DMS53 (cell line): ENCODE results near the gene LATS1.

ENCODE experiments used
- DNase-seq: peaks from one replicate; lab custom pipeline; 2025; lab: John Stamatoyannopoulos, UW

The LATS1 gene

DNA sequence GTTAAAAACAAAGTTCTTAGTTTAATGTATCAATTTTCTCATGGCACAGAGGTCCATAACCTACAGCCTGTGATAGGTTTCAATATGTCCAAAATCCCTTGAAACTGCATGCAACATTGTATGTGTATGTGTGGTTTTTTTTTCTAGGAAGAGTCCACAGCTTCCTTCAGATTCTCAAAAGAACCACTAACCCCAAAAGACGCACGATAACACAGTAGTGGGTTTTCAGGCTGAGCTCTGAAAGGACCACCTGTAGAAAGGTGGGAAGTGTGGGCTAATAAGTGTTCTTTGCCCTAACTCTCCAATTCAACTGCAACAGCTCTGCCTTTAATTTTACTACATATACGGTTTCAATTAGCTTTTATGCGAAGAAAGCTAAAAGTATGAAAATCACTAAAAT, 57.9 kb downstream of the LATS1 start:
- DNase-seq = no peak

DNA sequence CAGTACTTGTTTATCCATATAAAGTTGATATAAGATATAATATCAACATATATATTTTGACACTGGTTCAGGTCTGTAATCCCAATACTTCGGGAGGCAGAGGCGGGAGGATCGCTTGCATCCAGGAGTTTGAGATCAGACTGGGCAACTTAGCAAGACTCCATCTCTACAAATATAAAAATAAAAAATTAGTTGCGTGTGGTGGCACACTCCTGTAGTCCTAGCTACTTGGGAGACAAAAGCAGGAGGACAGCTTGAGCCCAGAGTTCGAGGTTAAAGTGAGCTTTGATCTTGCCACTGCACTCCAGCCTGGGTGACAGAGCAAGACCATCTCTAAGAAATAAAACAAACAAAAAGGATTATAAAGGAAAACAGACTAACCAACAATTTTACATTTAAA, 60.5 kb downstream of the LATS1 start:
- DNase-seq = no peak

DNA sequence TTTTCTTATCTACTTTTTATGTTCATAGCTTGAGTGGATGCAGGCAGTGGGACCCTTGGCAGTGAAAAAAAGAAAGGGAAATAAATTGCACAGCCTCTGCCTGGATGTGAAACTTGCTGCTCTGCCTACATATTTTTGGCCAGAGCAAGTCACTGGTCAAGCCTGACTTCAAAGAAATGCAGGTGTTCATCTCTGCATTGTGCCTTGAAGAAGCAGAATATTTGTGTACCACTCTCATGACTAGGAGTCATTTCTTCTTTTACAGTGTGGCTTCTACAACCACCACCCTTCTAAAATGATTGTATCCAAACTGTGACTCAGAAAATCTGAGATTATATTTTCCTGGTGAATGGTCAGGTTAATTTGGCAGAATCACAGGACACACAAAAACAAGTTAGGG, 66.8 kb downstream of the LATS1 start:
- no peak for DNase-seq

DNA sequence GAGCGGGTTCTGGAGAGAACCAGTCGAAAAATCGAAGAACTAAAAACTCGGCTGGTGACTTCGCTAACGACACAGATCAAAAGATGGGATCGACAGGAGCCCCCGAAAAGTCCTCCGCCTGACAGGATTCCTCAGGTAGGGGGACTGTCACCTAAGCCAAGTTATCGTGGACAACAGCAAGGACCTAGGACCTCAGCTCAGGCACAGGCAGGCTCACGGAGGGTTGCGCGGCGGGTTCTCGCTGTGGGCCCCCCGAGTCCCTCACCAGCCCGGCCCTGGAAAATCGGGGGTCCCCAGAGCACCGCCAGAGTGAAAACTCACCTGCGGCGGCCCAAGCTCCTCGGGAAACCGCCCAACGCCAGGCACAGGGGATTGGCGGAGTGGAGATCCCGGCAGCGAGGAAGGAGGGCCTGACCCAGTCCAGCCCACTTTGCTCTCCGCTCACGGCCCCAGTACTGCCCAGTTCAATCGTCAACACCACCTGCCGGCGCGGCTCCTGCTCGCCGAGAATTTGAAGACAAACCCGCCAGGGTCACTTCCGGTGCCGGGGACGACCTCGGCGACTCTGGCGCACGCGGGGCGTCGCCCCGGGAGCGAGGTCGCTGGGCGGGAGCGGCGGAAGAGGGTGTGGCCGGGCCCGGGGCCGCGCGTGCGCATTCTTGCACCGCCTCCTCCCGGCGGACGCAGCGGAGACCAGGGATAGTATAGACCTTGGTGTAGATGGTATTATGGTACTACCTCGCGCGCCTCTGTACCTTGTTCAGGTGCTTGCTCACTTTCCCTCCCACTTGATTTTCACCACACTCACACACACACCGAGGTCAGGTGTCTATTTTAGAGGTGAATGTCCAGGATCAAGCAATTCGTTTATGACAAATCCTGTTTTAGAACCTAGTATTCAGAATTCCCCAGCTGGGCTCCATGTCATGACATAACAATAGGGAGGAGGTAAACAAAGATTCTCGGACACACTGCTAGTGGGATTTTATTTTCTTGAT, 69.5 kb downstream of the LATS1 start, which contains the start of gene KATNA1:
Gene KATNA1 (minus strand): TSS at position 567 of the 998 bp plus-strand sequence. CDS start 10,167 bp downstream, outside the sequence.
- peak; percentile 96 for DNase-seq

DNA sequence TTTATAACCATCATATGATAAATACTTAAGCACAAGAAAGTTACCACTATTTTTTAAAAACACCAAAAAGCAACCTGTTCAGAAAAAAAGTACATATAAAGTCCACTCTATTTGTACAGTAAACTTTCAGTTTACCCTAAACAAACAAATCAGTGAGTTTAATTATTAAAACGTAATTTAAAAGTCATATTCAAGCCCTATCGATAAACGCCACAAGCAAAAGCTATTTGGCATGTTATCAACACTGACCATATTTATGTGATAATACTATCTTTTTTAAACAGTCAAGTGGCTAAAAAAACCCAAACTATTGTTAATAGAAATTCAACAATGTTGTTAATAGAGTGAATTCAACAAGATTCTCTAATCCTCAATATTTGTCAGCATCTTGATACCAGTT, 71.3 kb downstream of the LATS1 start:
- DNase-seq = no peak

DNA sequence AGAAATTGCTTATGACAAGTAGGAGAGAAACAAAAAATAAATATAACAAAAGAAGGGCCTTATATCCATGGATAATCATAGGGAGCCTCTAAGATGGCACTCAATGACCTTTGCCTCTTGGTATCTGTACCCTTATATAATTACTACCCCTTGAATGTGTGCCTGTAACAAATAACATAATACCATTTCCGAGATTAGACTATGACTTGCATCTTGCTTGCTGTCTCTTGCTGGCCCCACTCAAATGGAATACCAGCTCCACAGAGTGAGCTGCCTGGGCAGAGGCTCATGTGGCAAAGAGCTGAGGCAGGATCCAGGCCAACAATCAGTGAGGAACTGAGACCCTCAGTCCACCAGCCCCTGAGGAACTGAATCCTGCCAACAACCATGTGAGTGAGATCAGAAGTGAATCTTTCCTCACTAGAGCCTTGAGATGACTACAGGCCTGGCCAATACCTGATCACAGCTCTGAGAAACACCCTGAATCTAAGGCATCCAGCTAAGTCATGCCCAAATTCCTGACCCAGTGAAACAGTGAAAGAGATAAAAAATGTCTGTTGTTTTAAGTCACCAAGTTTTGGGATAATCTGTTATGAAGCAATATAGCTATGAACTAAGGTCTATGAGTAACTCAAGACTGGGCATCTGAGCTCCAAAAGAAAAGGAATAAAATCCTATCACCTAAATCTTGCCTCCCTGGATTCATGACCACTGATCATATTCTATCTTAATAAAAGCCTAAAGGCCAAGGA, 74.9 kb downstream of the LATS1 start:
- no peak for DNase-seq

DNA sequence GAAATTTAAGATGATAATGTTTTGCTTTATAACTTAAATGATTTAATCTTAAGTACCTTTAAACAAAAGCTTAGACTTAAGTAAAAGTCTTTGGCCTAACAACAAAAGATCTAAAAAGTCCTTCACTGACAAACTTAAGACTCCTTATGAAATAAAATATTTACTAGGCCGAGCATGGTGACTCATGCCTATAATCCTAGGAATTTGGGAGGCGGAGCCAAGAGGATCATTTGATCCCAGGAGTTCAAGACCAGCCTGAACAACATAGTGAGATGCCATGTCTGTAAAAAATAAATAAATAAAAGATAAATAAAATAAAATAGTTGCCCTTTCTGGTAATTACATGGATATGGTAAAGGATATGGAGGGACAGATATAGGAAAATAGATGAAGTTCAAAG, 81.8 kb downstream of the LATS1 start:
- DNase-seq = no peak

DNA sequence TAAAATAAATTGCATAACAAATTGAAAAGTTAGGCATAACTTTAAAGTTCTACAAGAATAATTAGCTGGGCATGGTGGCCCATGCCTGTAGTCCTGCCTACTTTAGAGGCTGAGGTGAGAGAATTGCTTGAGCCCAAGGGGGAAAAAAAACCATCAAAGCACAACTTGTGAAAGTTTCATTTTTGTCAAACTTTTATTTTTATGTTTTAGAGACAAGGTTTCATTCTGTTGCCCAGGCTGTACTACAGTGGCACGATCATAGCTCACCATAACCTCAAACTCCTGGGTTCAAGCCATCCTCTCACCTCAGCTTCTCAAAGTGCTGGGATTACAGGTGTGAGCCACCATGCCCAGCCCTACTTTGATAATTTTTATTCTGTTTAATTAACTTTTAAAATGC, 83.6 kb downstream of the LATS1 start:
- DNase-seq = no peak

DNA sequence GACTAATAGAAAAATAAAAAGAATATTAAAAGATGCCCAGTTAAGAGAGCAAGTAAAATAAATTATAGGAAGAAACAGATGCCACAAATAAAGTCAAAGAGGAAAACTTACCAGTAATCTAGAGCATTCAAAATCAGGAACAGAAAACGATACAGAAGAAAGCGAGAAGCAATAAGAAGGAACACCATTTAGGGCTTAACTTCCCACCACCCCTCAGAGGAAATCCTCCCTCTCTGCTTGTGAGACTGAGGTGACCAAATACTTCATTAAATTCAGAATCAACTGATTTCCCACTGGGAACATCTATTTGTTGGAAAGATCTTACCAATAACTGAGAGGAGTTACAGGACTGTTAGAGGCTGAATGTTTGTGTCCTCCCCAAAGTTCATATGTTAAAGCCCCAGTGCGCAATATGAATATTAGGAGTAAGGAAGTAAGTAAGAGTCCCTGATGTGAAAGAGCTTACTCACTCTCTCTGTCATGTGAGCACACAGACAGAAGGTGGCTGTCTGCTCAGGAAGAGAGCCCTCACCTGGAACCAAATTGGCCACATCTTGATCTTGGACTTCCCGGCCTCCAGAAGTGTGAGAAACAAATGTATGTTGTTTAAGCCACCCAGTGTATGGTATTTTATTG, 88.9 kb downstream of the LATS1 start:
- peak; percentile 13 for DNase-seq

DNA sequence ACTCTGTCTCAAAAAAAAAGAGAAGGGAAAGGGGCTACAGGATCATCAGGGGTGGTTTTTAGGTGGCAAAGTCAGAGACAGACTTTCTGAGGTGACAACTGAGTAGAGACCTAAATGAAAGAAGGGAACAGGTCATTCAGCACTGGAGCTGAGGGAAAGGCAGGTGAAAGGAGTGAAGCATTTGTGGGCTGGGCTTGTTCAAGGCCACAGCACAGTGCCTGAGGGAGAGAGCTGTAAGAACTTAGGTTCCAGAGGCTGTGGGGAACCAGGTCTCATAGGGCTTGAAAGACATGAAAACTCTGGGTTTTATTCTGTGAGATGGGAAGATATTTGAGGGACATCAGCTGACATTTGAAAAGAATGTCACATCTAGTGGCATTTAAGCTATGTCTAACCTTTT, 90.2 kb downstream of the LATS1 start:
- DNase-seq = no peak

DNA sequence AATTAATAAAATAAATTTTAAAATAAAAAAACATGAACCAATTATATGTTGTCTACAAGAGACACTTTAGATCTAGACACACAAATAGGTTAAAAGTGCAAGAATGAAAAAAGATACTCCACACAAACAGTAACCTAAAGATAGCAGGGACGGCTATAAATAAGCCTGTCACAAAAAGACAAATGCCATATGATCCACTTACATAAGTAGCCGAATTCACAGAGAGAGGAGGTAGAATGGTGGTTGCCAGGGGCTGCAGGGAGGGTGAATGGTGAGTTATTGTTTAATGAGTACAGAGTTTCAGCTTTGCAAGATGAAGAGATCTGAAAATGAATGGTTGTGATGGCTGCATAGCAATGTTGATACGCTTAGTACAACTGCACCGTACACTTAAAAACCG, 102.1 kb downstream of the LATS1 start:
- no peak for DNase-seq

DNA sequence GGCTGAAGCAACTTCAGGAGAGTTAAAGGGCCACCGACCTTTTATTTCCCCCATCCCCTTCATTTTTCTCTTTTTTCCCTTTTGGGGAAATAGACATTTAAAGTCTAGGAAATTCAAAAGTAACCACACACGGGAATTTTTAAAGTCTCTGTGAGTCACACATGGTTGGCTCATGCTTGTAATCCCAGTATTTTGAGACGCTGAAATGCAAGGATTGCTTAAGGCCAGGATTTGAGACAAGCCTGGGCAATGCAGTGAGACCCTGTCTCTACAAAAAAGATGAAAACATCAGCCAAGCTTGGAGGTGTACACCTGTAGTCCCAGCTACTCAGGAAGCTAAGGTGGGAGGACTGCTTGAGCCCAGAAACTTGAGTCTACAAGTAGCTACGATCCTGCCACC, 103.6 kb downstream of the LATS1 start:
- DNase-seq = no peak

DNA sequence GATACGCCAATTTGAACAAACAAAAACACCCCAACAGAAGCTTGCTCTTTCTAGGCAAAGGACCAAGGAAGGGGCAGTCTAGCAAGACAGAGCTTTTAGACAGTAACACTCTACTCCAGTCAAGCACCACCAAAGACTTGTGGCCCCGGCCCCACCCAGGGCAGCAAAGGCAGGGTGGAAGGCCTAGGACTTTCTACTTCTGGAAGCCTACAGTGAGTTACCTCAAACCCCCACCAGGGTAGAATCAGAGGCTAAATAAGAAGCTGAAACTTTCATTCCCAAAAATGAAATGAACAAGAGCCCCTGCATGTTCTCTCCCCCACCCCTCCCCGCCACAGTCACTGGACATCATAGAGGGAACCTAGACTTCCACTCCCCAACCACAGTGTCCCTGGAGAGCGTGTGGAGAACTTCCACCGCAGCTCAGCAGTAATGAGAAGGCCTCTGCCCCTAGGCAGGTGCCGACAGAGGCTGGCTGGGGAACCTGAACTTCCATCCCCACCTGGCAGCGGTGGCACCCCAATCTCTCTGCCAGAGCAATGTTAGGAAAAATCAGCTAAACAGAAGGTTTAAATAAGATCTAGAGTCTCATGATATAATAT, 109.4 kb downstream of the LATS1 start:
- DNase-seq = no peak
